GM12874 (cell line): ENCODE data around the gene SPON1.

Source experiments
- CTCF ChIP-seq: IDR thresholded peaks from 2 replicates; pipeline ENCODE4 v1.5.1; 2011; ENCODE audit warnings: low read depth, mild to moderate bottlenecking, control low read depth, low read length, moderate library complexity; ENCODE audit not compliant: insufficient read depth

SPON1 gene

GRCh38 chr11:14300661-14301304 lies 338.3 kb downstream of the SPON1 start:
- peak; percentile 74 for TF ChIP-seq CTCF

- TF ChIP-seq CTCF, result no peak
These were observed 342.1 kb downstream of the SPON1 start for GRCh38 chr11:14304601-14305000.

- no peak for TF ChIP-seq CTCF
These were observed 343.1 kb downstream of the SPON1 start for GRCh38 chr11:14305649-14306048.

- TF ChIP-seq CTCF, result peak; percentile 24; the same call in 1 of the 2 replicates
These were observed 344.0 kb downstream of the SPON1 start for GRCh38 chr11:14306481-14306880.

- TF ChIP-seq CTCF, result peak; percentile 58; the same call in 1 of the 2 replicates
These were observed 345.8 kb downstream of the SPON1 start for GRCh38 chr11:14308114-14308896.

GRCh38 chr11:14308897-14309387 lies 346.4 kb downstream of the SPON1 start:
- no peak for TF ChIP-seq CTCF

- no peak for TF ChIP-seq CTCF
These were observed 347.1 kb downstream of the SPON1 start for GRCh38 chr11:14309425-14310192.
